Thyroid gland (tissue), 4 donors: ENCODE data around the gene FAM20C.

Experiments
- CTCF ChIP-seq, 6 experiments: fragments of 200-600 bp in 3 of 6; fragments of 450-650 bp in 3 of 6; sonication (generic) in 3 of 6; IDR thresholded peaks; one replicate each; pipeline ENCODE4 v1.5.1; 2016 to 2019; ENCODE audit warnings: antibody characterized with exemption in 6 of 6, mild to moderate bottlenecking in 2 of 6, inconsistent platforms in 1 of 6, moderate library complexity in 1 of 6
- POLR2A ChIP-seq, 2 donors: fragments of 450-650 bp; IDR thresholded peaks; one replicate each; pipeline ENCODE4 v1.6.1; 2017; ENCODE audit warnings: antibody characterized with exemption in 2 of 2, mild to moderate bottlenecking in 2 of 2, moderate library complexity in 1 of 2

- no peak for TF ChIP-seq CTCF (IDR thresholded peaks at IDR 0.05)
- TF ChIP-seq POLR2A (IDR thresholded peaks at IDR 0.05) = no peak
These were observed 58.6 kb downstream of the FAM20C start for GRCh38 chr7:251005-251404.
